OCI-LY1 (cell line): ENCODE results near the gene PCNX2.

ENCODE experiments used
- CTCF ChIP-seq: fragments of 200-600 bp; sonication (generic), shearing (Covaris generic); IDR thresholded peaks from 2 replicates; pipeline ENCODE4 v1.5.1; 2017; ENCODE audit warnings: mild to moderate bottlenecking, antibody characterized with exemption, low read length, moderate library complexity, mixed read lengths
- EZH2 ChIP-seq: fragments of 200-600 bp; sonication (generic), shearing (Covaris generic); IDR thresholded peaks from 2 replicates; pipeline ENCODE4 v1.8.0; 2017; ENCODE audit warnings: borderline replicate concordance, mixed run types, mild to moderate bottlenecking, antibody characterized with exemption, low read length, moderate library complexity, mixed read lengths

GRCh38 chr1:233211595-233211994 is 83.9 kb downstream of the PCNX2 start:
- no peak for TF ChIP-seq CTCF
- TF ChIP-seq EZH2 = no peak
